Chondrocyte (in vitro differentiated cells): ENCODE results near the gene RABGAP1. TPM values are rescaled to one million over a fixed set of nuclear protein-coding genes. Genes with fewer than 3 reads are reported as not detected.

ENCODE experiments used
- DNase-seq: peaks from one replicate; pipeline ENCODE4 v3.0.0; 2021; ENCODE audit warnings: mixed read lengths, low spot score
- H3K27ac Mint-ChIP-seq: one replicate; pipeline ENCODE4 v1.8.0; 2021; ENCODE audit warnings: mild to moderate bottlenecking, moderate library complexity, mixed read lengths; ENCODE audit not compliant: unreplicated experiment
- H3K27me3 Mint-ChIP-seq: 2 replicates; pipeline ENCODE4 v1.8.0; 2021; ENCODE audit warnings: low read depth, mixed read lengths
- H3K36me3 Mint-ChIP-seq: 2 replicates; pipeline ENCODE4 v1.8.0; 2021; ENCODE audit warnings: low read depth, mixed read lengths
- H3K4me1 Mint-ChIP-seq: 2 replicates; pipeline ENCODE4 v1.8.0; 2021; ENCODE audit warnings: low read depth, mild to moderate bottlenecking, mixed read lengths
- H3K4me3 Mint-ChIP-seq: one replicate; pipeline ENCODE4 v1.8.0; 2021; ENCODE audit warnings: mild to moderate bottlenecking, moderate library complexity, mixed read lengths; ENCODE audit not compliant: unreplicated experiment
- H3K9me3 Mint-ChIP-seq: 2 replicates; pipeline ENCODE4 v1.8.0; 2021; ENCODE audit warnings: low read depth, mixed read lengths
- total RNA-seq: library from RNA; stranded (reverse); gene quantifications from 3 replicates; pipeline ENCODE4 v1.2.1, GENCODE V29; 2021
- TF ChIP-seq, protein P1 (sequence below): fragments of 200-600 bp; sonication (generic); IDR thresholded peaks from 2 replicates; pipeline ENCODE4 v1.5.0; 2021; ENCODE audit warnings: antibody characterized with exemption, mild to moderate bottlenecking, moderate library complexity

RABGAP1 gene
- total RNA-seq, 1 donor from 2014 or later, result 91.8 TPM

DNA sequence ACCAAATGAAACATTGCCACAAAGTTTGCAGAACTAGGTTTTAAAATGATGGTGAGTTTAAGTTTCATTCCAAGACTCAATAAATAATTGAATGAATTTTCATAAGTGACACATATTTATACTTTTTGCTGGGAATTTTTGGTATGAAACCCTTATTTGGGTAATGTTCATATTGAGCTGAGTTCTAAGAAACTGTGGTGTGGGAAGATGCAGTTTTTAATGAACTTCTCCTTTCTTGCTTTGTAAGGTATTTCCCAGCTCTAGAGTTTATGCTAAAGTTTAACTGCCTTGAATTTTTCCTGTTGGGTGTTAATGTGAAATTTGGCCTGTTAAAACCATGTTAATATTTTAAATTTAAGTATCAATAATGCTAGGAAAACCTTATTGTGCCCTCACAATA is 15.1 kb downstream of the RABGAP1 start:
- Mint-ChIP-seq H3K9me3 (peaks cover 3% of the 10 kb centered on the region), H3K4me1 (peaks cover 40% of the 10 kb centered on the region), H3K27ac (peak overlapping the region; percentile 9), H3K27me3 (no peaks in the 10 kb centered on the region), H3K36me3 (peaks cover 17% of the 10 kb centered on the region), H3K4me3 (no peak overlapping the region)
- TF ChIP-seq, protein P1, sequence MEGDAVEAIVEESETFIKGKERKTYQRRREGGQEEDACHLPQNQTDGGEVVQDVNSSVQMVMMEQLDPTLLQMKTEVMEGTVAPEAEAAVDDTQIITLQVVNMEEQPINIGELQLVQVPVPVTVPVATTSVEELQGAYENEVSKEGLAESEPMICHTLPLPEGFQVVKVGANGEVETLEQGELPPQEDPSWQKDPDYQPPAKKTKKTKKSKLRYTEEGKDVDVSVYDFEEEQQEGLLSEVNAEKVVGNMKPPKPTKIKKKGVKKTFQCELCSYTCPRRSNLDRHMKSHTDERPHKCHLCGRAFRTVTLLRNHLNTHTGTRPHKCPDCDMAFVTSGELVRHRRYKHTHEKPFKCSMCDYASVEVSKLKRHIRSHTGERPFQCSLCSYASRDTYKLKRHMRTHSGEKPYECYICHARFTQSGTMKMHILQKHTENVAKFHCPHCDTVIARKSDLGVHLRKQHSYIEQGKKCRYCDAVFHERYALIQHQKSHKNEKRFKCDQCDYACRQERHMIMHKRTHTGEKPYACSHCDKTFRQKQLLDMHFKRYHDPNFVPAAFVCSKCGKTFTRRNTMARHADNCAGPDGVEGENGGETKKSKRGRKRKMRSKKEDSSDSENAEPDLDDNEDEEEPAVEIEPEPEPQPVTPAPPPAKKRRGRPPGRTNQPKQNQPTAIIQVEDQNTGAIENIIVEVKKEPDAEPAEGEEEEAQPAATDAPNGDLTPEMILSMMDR, result no peak
- DNase-seq, result no peak

DNA sequence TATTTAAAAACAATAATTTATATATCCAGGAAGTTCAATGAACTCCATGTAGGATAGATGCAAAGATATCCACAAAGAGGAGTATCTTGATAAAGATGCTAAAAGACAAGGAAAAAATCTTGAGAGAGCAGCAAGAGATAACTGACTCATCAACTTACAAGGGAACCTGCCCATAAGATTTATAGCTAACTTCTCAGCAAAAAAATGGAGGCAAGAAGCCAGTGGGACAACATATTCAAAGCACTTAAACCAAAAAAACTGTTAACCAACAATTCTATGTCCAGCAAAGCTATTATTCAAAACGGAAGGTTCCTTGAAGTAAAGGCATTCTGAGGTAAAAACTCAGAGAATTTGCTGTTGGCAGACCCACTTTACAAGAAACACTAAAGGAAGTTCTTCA is 20.3 kb downstream of the RABGAP1 start:
- Mint-ChIP-seq H3K4me3 (no peak overlapping the region), H3K27ac (no peak overlapping the region), H3K9me3 (peaks cover 3% of the 10 kb centered on the region), H3K4me1 (peaks cover 17% of the 10 kb centered on the region), H3K27me3 (no peaks in the 10 kb centered on the region), H3K36me3 (peaks cover 23% of the 10 kb centered on the region)
- no peak for DNase-seq
- TF ChIP-seq, protein P1, result no peak

DNA sequence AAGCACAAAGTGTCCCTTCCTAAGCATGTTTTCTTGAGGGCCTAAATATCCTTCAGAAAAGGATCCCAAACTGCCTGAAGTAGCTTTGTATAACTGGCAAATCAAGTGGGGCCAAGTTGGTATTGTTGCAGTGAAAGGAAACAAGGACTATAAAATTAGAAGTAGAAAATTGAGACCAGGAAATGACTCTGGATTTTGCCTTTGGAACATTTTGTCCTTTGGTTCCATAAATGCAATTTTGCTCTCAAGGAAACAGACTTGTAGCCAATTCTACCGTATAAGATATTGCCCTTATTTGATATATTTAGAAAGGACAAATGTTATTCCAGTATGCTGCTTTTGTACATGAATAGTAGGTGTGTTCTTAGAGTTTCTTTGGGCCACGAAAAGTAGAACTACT is 34.4 kb downstream of the RABGAP1 start:
- peaks cover 2% of the 10 kb centered on the region for H3K9me3 Mint-ChIP-seq
- no peaks in the 10 kb centered on the region for H3K27me3 Mint-ChIP-seq
- peaks cover 13% of the 10 kb centered on the region for H3K36me3 Mint-ChIP-seq
- TF ChIP-seq, protein P1, result no peak
- DNase-seq, result no peak
- H3K4me1 Mint-ChIP-seq, result peaks cover 19% of the 10 kb centered on the region
- H3K4me3 Mint-ChIP-seq, result no peak overlapping the region
- H3K27ac Mint-ChIP-seq, result peak overlapping the region; percentile 72

DNA sequence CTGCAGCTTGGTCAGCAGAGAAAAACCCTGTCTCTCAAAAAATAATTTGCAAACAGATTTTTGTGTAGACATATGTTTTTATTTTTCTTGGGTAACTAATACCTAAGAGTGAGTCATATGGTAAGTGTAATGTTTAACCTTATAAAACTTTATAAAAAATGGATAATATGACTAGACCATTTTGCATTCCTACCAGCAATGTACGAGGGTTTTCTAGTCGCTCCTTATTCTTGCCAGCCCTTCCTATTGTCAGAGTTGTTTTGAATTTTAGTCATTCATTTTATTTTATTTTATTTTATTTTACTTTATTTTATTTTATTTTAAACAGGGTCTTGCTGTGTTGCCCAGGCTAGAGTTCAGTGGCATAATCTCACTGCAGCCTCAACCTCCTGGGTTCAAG is 37.8 kb downstream of the RABGAP1 start:
- Mint-ChIP-seq H3K36me3 (peaks cover 5% of the 10 kb centered on the region), H3K4me1 (peaks cover 19% of the 10 kb centered on the region), H3K9me3 (no peaks in the 10 kb centered on the region), H3K27ac (peak overlapping the region; percentile 32), H3K4me3 (no peak overlapping the region), H3K27me3 (no peaks in the 10 kb centered on the region)
- TF ChIP-seq, protein P1, result no peak
- no peak for DNase-seq

DNA sequence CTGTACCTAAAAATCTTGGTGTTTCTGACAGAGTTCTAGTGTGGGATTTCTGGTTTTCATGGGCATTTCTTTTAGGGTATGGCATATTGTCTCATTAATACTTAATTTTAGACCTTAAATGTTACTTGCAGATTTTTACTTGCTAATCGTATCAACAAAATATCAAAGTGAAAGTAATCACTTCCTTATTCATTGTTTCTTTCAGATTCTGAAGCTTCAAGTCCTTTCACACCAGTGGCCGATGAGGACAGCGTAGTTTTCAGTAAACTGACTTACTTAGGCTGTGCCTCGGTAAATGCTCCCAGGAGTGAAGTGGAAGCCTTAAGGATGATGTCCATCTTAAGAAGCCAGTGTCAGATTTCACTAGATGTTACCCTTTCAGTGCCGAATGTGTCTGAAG is 45.2 kb downstream of the RABGAP1 start:
- Mint-ChIP-seq H3K9me3 (no peaks in the 10 kb centered on the region), H3K36me3 (peaks cover 12% of the 10 kb centered on the region), H3K27ac (peak overlapping the region; percentile 2), H3K27me3 (no peaks in the 10 kb centered on the region), H3K4me1 (peaks cover 6% of the 10 kb centered on the region), H3K4me3 (no peak overlapping the region)
- TF ChIP-seq, protein P1, result no peak
- no peak for DNase-seq
